OCI-LY7 (cell line): ENCODE results near the gene RASEF. TPM values are rescaled to one million over a fixed set of nuclear protein-coding genes. Genes with fewer than 3 reads are reported as not detected.

ENCODE experiments used
- BruUV-seq: library from RNA; stranded (reverse); fragments of 400-500 nt; replicated peaks from 2 replicates; lab custom pipeline; 2021; lab: Mats Ljungman, UMichigan
- CTCF ChIA-PET: fragments of 300-600 bp; sonication (Branson Sonifier 250); formaldehyde crosslinking; loops from one replicate; lab custom pipeline; 2022; ENCODE audit warnings: antibody characterized with exemption; ENCODE audit not compliant: unreplicated experiment; lab: Charles Lee
- POLR2A ChIA-PET: fragments of 300-600 bp; sonication (Branson Sonifier 250); formaldehyde crosslinking; loops from one replicate; lab custom pipeline; 2022; ENCODE audit warnings: antibody characterized with exemption; lab: Charles Lee
- DNase-seq: peaks from one replicate; pipeline ENCODE4 v3.0.0-alpha.2; 2015; ENCODE audit warnings: low spot score
- H2AFZ ChIP-seq: fragments of 200-600 bp; sonication (generic), shearing (Covaris generic); 2 replicates; pipeline ENCODE4 v1.6.1; 2014; ENCODE audit warnings: mild to moderate bottlenecking, antibody characterized with exemption, low read length, moderate library complexity
- H3K27ac ChIP-seq: fragments of 200-600 bp; sonication (generic); 2 replicates; pipeline ENCODE4 v1.5.1; 2014; ENCODE audit warnings: mixed run types, low read depth, mild to moderate bottlenecking, moderate library complexity, low read length, inconsistent platforms; ENCODE audit not compliant: poor library complexity, severe bottlenecking
- H3K36me3 ChIP-seq: fragments of 200-600 bp; sonication (generic); 2 replicates; pipeline ENCODE4 v1.6.1; 2014; ENCODE audit warnings: mild to moderate bottlenecking, antibody characterized with exemption, low read length, moderate library complexity, mixed read lengths; ENCODE audit not compliant: insufficient read depth
- H3K4me1 ChIP-seq: fragments of 200-600 bp; sonication (generic); 2 replicates; pipeline ENCODE4 v1.5.1; 2014; ENCODE audit warnings: mild to moderate bottlenecking, low read length; ENCODE audit not compliant: insufficient read depth, poor library complexity, severe bottlenecking
- H3K4me2 ChIP-seq: fragments of 200-600 bp; sonication (generic); 2 replicates; pipeline ENCODE4 v1.6.1; 2014; ENCODE audit warnings: mild to moderate bottlenecking, low read length
- H3K4me3 ChIP-seq: fragments of 200-600 bp; sonication (generic); 2 replicates; pipeline ENCODE4 v1.5.1; 2014; ENCODE audit warnings: mild to moderate bottlenecking, low read depth, low read length; ENCODE audit not compliant: poor library complexity, severe bottlenecking
- H3K79me2 ChIP-seq: fragments of 200-600 bp; sonication (generic); 2 replicates; pipeline ENCODE4 v1.6.1; 2016; ENCODE audit warnings: low read depth, mild to moderate bottlenecking, low read length, moderate library complexity, mixed read lengths; ENCODE audit not compliant: insufficient read depth
- H3K9me2 ChIP-seq: fragments of 200-600 bp; sonication (generic); 2 replicates; pipeline ENCODE4 v1.6.1; 2016; ENCODE audit warnings: mild to moderate bottlenecking, low read length, mixed read lengths; ENCODE audit not compliant: insufficient read depth
- H3K9me3 ChIP-seq: fragments of 200-600 bp; sonication (generic); 2 replicates; pipeline ENCODE4 v1.6.1; 2014; ENCODE audit warnings: mild to moderate bottlenecking, mixed run types, low read length, mixed read lengths
- H4K20me1 ChIP-seq: fragments of 200-600 bp; sonication (generic); 2 replicates; pipeline ENCODE4 v1.6.1; 2014; ENCODE audit warnings: mild to moderate bottlenecking, antibody characterized with exemption, low read length, moderate library complexity, mixed read lengths; ENCODE audit not compliant: insufficient read depth
- CTCF ChIP-seq: fragments of 200-600 bp; sonication (generic); conservative IDR thresholded peaks from 2 replicates; pipeline ENCODE4 v1.5.1; 2014; ENCODE audit warnings: mild to moderate bottlenecking, antibody characterized with exemption, low read length, moderate library complexity, mixed read lengths
- EZH2phosphoT487 ChIP-seq: fragments of 200-600 bp; sonication (generic); IDR thresholded peaks from 2 replicates; pipeline ENCODE4 v1.6.1; 2018; ENCODE audit warnings: low read depth, borderline replicate concordance, mild to moderate bottlenecking, mixed run types, antibody characterized with exemption, low read length, moderate library complexity, mixed read lengths
- intact Hi-C: fragments of 100-400 bp; cut with micrococcal nuclease; formaldehyde crosslinking; loops from one replicate; pipeline ENCODE4 v1.10.0; 2022; ENCODE audit not compliant: unreplicated experiment
- total RNA-seq, 2 experiments: library from RNA; depleted of rRNA in 1 of 2; stranded (reverse); fragments of >200 nt in 1 of 2; shearing (Covaris generic) in 1 of 2; gene quantifications; 2 replicates each; pipeline ENCODE4 v1.2.3, GENCODE V29; 2014 to 2022

The RASEF gene
- total RNA-seq, 2 experiments from 2014 or later: not detected

- TF ChIP-seq EZH2phosphoT487: no peak
- no peak for TF ChIP-seq CTCF
- BruUV-seq: no TSS peak
- DNase-seq: no peak
- no peak overlapping the region for H3K27ac ChIP-seq
- no peaks in the 10 kb centered on the region for H3K9me3 ChIP-seq
- intact Hi-C loops: no loop called here
- H3K79me2 ChIP-seq: no peaks in the 10 kb centered on the region
- no peak overlapping the region for H3K4me3 ChIP-seq
- H3K9me2 ChIP-seq: no peaks in the 10 kb centered on the region
- H3K4me2 ChIP-seq: no peak overlapping the region
- no peaks in the 10 kb centered on the region for H3K36me3 ChIP-seq
- ChIA-PET CTCF (no interaction called here), POLR2A (no interaction called here)
- no peak overlapping the region; the same call in 1 of the 2 replicates for H2AFZ ChIP-seq
- no peaks in the 10 kb centered on the region for H4K20me1 ChIP-seq
- no peaks in the 10 kb centered on the region for H3K4me1 ChIP-seq
Measured at GRCh38 chr9:83030391-83031107, 32.4 kb downstream of the RASEF start.

- no peak overlapping the region for H3K27ac ChIP-seq
- TF ChIP-seq EZH2phosphoT487 (no peak), CTCF (no peak)
- H3K4me1 ChIP-seq: no peaks in the 10 kb centered on the region
- BruUV-seq: no TSS peak
- H3K4me2 ChIP-seq: no peak overlapping the region
- ChIA-PET CTCF (no interaction called here), POLR2A (no interaction called here)
- intact Hi-C loops: no loop called here
- no peaks in the 10 kb centered on the region for H3K36me3 ChIP-seq
- no peaks in the 10 kb centered on the region for H3K9me2 ChIP-seq
- no peaks in the 10 kb centered on the region for H3K9me3 ChIP-seq
- H4K20me1 ChIP-seq: no peaks in the 10 kb centered on the region
- no peak for DNase-seq
- H3K79me2 ChIP-seq: no peaks in the 10 kb centered on the region
- H3K4me3 ChIP-seq: no peak overlapping the region
- H2AFZ ChIP-seq: no peak overlapping the region
Measured at GRCh38 chr9:83029531-83030137, 33.3 kb downstream of the RASEF start.
